Neural progenitor cell (in vitro differentiated cells): Measurements from ENCODE around the gene IFI27L2. TPM values are rescaled to one million over a fixed set of nuclear protein-coding genes. Genes with fewer than 3 reads are reported as not detected.
A peak's percentile ranks its signal among the peaks of the same experiment; 100 is the strongest.

Experiments used
- DNase-seq: peaks from one replicate; pipeline ENCODE4 v3.0.0-alpha.2; 2016; ENCODE audit warnings: low spot score
- H2AFZ ChIP-seq: fragments of 200-600 bp; sonication (generic); replicated peaks from 2 replicates; pipeline ENCODE4 v1.6.1; 2016; ENCODE audit warnings: antibody characterized with exemption
- H3F3A ChIP-seq: fragments of 200-600 bp; sonication (generic); 2 replicates; pipeline ENCODE4 v1.6.1; 2016; ENCODE audit warnings: antibody characterized with exemption, low read depth
- H3K27ac ChIP-seq: fragments of 200-600 bp; sonication (generic); 2 replicates; pipeline ENCODE4 v1.5.1; 2016; ENCODE audit warnings: mild to moderate bottlenecking
- H3K27me3 ChIP-seq: fragments of 200-600 bp; sonication (generic); 2 replicates; pipeline ENCODE4 v1.6.1; 2016; ENCODE audit warnings: mild to moderate bottlenecking, moderate library complexity
- H3K36me3 ChIP-seq: fragments of 200-600 bp; sonication (generic); 2 replicates; pipeline ENCODE4 v1.5.1; 2016
- H3K4me1 ChIP-seq: fragments of 200-600 bp; sonication (generic); 2 replicates; pipeline ENCODE4 v1.6.1; 2016; ENCODE audit warnings: mixed run types
- H3K4me2 ChIP-seq: fragments of 200-600 bp; sonication (generic); 2 replicates; pipeline ENCODE4 v1.6.1; 2016
- H3K4me3 ChIP-seq: fragments of 200-600 bp; sonication (generic); 2 replicates; pipeline ENCODE4 v1.5.1; 2016
- H3K79me2 ChIP-seq: fragments of 200-600 bp; sonication (generic); 2 replicates; pipeline ENCODE4 v1.6.1; 2016; ENCODE audit warnings: low read depth
- H3K9ac ChIP-seq: fragments of 200-600 bp; sonication (generic); 2 replicates; pipeline ENCODE4 v1.6.1; 2016
- H3K9me3 ChIP-seq: fragments of 200-600 bp; sonication (generic); 2 replicates; pipeline ENCODE4 v1.5.1; 2016; ENCODE audit warnings: low read depth
- H4K20me1 ChIP-seq: fragments of 200-600 bp; sonication (generic); 2 replicates; pipeline ENCODE4 v1.6.1; 2016; ENCODE audit warnings: low read depth
- H3K27ac Mint-ChIP-seq: 3 replicates; pipeline ENCODE4 v1.8.0; 2021; ENCODE audit warnings: mixed read lengths
- H3K27me3 Mint-ChIP-seq: 2 replicates; pipeline ENCODE4 v1.8.0; 2022; ENCODE audit warnings: low read depth, mild to moderate bottlenecking, inconsistent platforms, moderate library complexity, mixed read lengths; ENCODE audit not compliant: insufficient read depth
- H3K36me3 Mint-ChIP-seq: 3 replicates; pipeline ENCODE4 v1.8.0; 2021; ENCODE audit warnings: mixed read lengths
- H3K4me1 Mint-ChIP-seq: 3 replicates; pipeline ENCODE4 v1.8.0; 2021; ENCODE audit warnings: mixed read lengths
- H3K4me3 Mint-ChIP-seq: 3 replicates; pipeline ENCODE4 v1.8.0; 2021; ENCODE audit warnings: mild to moderate bottlenecking, moderate library complexity, mixed read lengths
- H3K9me3 Mint-ChIP-seq: 3 replicates; pipeline ENCODE4 v1.8.0; 2020; ENCODE audit warnings: mixed read lengths
- EZH2 ChIP-seq: fragments of 200-600 bp; sonication (generic); IDR thresholded peaks from 2 replicates; pipeline ENCODE4 v1.6.1; 2017; ENCODE audit warnings: antibody characterized with exemption, mild to moderate bottlenecking, moderate library complexity
- EZH2phosphoT487 ChIP-seq: fragments of 200-600 bp; sonication (generic); IDR thresholded peaks from 2 replicates; pipeline ENCODE4 v1.6.1; 2017; ENCODE audit warnings: antibody characterized with exemption
- total RNA-seq: library from RNA; depleted of rRNA; stranded (reverse); fragments of >200 nt; gene quantifications from 2 replicates; pipeline ENCODE4 v1.2.3, GENCODE V29; 2015; ENCODE audit warnings: low replicate concordance
- TF ChIP-seq, protein P1 (sequence below): fragments of 200-600 bp; sonication (generic); IDR thresholded peaks from 2 replicates; pipeline ENCODE4 v1.5.1; 2017; ENCODE audit warnings: antibody characterized with exemption, mild to moderate bottlenecking

The IFI27L2 gene
- total RNA-seq, 1 donor from 2014 or later, result 24.7 TPM

DNA sequence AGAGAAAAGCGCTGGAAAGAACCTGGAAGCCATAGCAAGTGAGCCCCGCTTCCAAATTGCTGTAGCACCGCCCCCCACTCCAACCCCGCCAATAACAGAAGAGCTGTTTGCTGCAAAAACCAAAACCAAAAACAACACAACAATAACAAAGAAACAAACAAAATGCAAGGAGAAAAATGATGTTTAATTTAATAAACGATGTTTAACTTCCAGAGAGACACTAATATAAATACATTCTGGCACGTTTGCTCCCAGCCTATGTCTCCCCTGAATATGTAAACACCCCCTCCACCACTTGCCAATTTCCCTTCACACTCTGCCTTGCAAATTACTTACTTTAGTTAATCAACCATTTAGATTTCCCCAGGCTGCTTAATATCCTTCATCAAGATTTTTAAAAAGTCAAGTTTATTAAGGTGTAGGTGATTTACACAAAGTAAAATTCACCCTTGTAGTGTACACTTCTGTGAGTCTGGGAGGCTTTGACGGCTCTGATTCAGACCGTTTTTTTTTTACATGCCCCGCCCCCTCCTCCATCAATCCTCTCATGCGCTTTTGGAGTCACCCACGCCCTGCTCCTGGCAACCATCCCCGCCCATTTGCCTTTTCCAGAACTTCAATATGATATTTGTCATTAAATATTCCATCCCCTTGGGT lies 482 bp upstream of the IFI27L2 start:
- peak overlapping the region; percentile 53 for H3K4me3 ChIP-seq
- H3K4me1 Mint-ChIP-seq, result peaks cover 18% of the 10 kb centered on the region
- no peak for TF ChIP-seq EZH2
- TF ChIP-seq EZH2phosphoT487, result no peak
- TF ChIP-seq, protein P1, sequence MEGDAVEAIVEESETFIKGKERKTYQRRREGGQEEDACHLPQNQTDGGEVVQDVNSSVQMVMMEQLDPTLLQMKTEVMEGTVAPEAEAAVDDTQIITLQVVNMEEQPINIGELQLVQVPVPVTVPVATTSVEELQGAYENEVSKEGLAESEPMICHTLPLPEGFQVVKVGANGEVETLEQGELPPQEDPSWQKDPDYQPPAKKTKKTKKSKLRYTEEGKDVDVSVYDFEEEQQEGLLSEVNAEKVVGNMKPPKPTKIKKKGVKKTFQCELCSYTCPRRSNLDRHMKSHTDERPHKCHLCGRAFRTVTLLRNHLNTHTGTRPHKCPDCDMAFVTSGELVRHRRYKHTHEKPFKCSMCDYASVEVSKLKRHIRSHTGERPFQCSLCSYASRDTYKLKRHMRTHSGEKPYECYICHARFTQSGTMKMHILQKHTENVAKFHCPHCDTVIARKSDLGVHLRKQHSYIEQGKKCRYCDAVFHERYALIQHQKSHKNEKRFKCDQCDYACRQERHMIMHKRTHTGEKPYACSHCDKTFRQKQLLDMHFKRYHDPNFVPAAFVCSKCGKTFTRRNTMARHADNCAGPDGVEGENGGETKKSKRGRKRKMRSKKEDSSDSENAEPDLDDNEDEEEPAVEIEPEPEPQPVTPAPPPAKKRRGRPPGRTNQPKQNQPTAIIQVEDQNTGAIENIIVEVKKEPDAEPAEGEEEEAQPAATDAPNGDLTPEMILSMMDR, result no peak
- peak overlapping the region; percentile 48 for H2AFZ ChIP-seq
- H3K4me3 Mint-ChIP-seq, result peak overlapping the region; percentile 90
- DNase-seq, result peak; percentile 75
- no peaks in the 10 kb centered on the region for H3K27me3 ChIP-seq
- H3K9ac ChIP-seq, result no peak overlapping the region
- H4K20me1 ChIP-seq, result no peaks in the 10 kb centered on the region
- H3K27ac ChIP-seq, result no peak overlapping the region
- peak overlapping the region; percentile 40 for H3K27ac Mint-ChIP-seq
- no peaks in the 10 kb centered on the region for H3K36me3 Mint-ChIP-seq
- peaks cover 15% of the 10 kb centered on the region for H3K27me3 Mint-ChIP-seq
- peak overlapping the region; percentile 84 for H3K4me2 ChIP-seq
- no peaks in the 10 kb centered on the region for H3K79me2 ChIP-seq
- no peaks in the 10 kb centered on the region for H3K9me3 Mint-ChIP-seq
- H3K9me3 ChIP-seq, result no peaks in the 10 kb centered on the region
- H3K36me3 ChIP-seq, result no peaks in the 10 kb centered on the region
- H3K4me1 ChIP-seq, result peaks cover 4% of the 10 kb centered on the region
- peaks cover 16% of the 10 kb centered on the region for H3F3A ChIP-seq

DNA sequence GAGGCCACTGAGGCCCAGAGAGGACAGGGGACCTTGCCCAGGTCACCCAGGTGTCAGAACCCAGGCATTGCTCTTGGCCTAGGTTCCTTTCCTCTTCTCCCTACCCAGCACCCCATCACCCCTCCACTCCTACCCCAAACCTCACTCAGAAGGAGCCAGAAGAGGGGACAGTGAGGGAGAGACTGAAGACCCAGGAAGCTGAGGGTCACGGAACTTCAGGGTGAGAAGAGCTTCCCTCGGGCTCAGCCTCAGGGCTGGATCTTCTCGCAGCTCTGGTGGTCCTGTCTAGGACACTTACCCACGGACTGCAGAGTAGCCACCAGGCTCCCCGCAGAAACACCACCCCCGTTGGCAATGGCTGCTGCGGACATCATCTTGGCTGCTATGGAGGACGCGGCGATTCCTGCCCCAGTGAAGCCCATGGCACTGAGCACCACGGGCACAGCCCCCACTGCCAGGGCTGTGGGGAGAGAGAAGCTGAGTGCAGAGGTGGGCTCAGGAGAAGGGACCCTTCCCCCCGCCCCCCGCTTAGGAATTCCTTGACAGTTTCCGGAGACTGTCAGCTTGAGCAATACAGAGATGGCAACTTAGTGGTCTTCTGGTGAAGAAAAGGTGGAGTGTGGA lies 1.1 kb downstream of the IFI27L2 start:
- H3K27me3 Mint-ChIP-seq, result peaks cover 16% of the 10 kb centered on the region
- H3K9ac ChIP-seq, result no peak overlapping the region
- H3K27me3 ChIP-seq, result no peaks in the 10 kb centered on the region

DNA sequence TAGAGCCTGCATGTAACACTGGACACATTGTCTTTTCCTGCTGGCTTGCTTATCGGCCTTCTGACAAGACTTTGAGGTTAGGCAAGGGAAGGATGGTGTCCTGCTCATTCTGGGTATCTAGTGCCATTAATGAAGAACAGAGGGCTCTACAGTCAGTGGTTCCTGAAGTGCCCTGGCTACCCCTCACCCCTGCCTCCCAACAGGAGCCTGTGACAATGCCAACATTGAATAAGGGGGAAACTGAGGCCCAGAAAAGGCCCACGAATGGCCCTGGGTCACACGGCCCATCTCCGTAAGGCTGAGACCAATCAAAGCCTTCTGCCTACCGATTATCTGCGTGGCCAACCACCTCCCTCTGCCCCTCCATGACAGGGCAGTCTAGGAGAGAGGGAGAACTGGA lies 2.1 kb downstream of the IFI27L2 start:
- H3K27ac ChIP-seq, result no peak overlapping the region
- H3K4me3 ChIP-seq, result no peak overlapping the region
- no peak overlapping the region for H3K4me2 ChIP-seq
- Mint-ChIP-seq H3K4me1 (peaks cover 18% of the 10 kb centered on the region), H3K4me3 (peak overlapping the region; percentile 60), H3K9me3 (no peaks in the 10 kb centered on the region), H3K27me3 (peaks cover 18% of the 10 kb centered on the region), H3K27ac (no peak overlapping the region), H3K36me3 (no peaks in the 10 kb centered on the region)
- no peak overlapping the region for H2AFZ ChIP-seq
- H3K9me3 ChIP-seq, result no peaks in the 10 kb centered on the region
- no peak for DNase-seq
- H3K4me1 ChIP-seq, result peaks cover 4% of the 10 kb centered on the region
- no peak for TF ChIP-seq EZH2
- TF ChIP-seq EZH2phosphoT487, result no peak
- TF ChIP-seq, protein P1, result no peak
- H3K9ac ChIP-seq, result no peak overlapping the region
- no peaks in the 10 kb centered on the region for H3K36me3 ChIP-seq
- H3K79me2 ChIP-seq, result no peaks in the 10 kb centered on the region
- H3K27me3 ChIP-seq, result no peaks in the 10 kb centered on the region
- no peaks in the 10 kb centered on the region for H4K20me1 ChIP-seq
- H3F3A ChIP-seq, result peaks cover 16% of the 10 kb centered on the region

More for the DNA sequence above, 1.1 kb downstream of the IFI27L2 start:
- H3K9me3 ChIP-seq, result no peaks in the 10 kb centered on the region
- no peaks in the 10 kb centered on the region for H4K20me1 ChIP-seq
- Mint-ChIP-seq H3K36me3 (no peaks in the 10 kb centered on the region), H3K4me1 (peaks cover 18% of the 10 kb centered on the region), H3K27ac (peak overlapping the region; percentile 19), H3K9me3 (no peaks in the 10 kb centered on the region), H3K4me3 (peak overlapping the region; percentile 90)
- no peak for DNase-seq
- no peaks in the 10 kb centered on the region for H3K79me2 ChIP-seq
- peaks cover 16% of the 10 kb centered on the region for H3F3A ChIP-seq
- H3K27ac ChIP-seq, result no peak overlapping the region
- H3K4me1 ChIP-seq, result peaks cover 4% of the 10 kb centered on the region
- TF ChIP-seq, protein P1, result no peak
- TF ChIP-seq EZH2phosphoT487 (no peak), EZH2 (no peak)
- peak overlapping the region; percentile 53 for H3K4me3 ChIP-seq
- peak overlapping the region; percentile 84 for H3K4me2 ChIP-seq
- H2AFZ ChIP-seq, result no peak overlapping the region
- H3K36me3 ChIP-seq, result no peaks in the 10 kb centered on the region
